AG04450 (cell line): ENCODE measurements around the gene LENEP. TPM values are rescaled to one million over a fixed set of nuclear protein-coding genes. Genes with fewer than 3 reads are reported as not detected.

ENCODE experiments used
- CTCF ChIA-PET: fragments of 300-600, 350-600 bp; formaldehyde crosslinking; extraction: SDS; loops from one replicate; lab custom pipeline; 2022; ENCODE audit warnings: antibody characterized with exemption, inconsistent platforms; lab: Charles Lee
- POLR2A ChIA-PET: fragments of 350-600 bp; formaldehyde crosslinking; extraction: SDS; loops from one replicate; lab custom pipeline; 2021; ENCODE audit warnings: antibody characterized with exemption, inconsistent platforms; lab: Yijun Ruan, JAX
- DNase-seq: peaks from one replicate; pipeline ENCODE4 v3.0.0-alpha.2; 2011; ENCODE audit warnings: low read depth, low spot score
- H3K27ac ChIP-seq: one replicate; pipeline ENCODE4 v1.5.1; 2012; ENCODE audit warnings: low read depth, low read length, control low read depth
- H3K27me3 ChIP-seq: one replicate; pipeline ENCODE4 v1.6.0; 2012; ENCODE audit warnings: low read length; ENCODE audit not compliant: control insufficient read depth, insufficient read depth
- H3K4me3 ChIP-seq: 2 replicates; pipeline ENCODE4 v1.5.1; 2011; ENCODE audit warnings: mild to moderate bottlenecking, low read depth, low read length, control low read depth
- H3K9me3 ChIP-seq: 2 replicates; pipeline ENCODE4 v1.5.1; 2012; ENCODE audit warnings: low read length; ENCODE audit not compliant: control insufficient read depth, insufficient read depth
- CTCF ChIP-seq: IDR thresholded peaks from 2 replicates; pipeline ENCODE4 v1.5.1; 2011; ENCODE audit warnings: low read depth, low read length, control low read depth, inconsistent platforms
- polyA plus RNA-seq: library from polyadenylated mRNA; depleted of rRNA; stranded (reverse); fragments of >200 nt; gene quantifications from 2 replicates; pipeline ENCODE4 v1.2.3, GENCODE V29; 2011

The LENEP gene
- polyA plus RNA-seq, 1 experiment, result not detected

- TF ChIP-seq CTCF, result no peak
- DNase-seq, result no peak
- Histone ChIP-seq H3K9me3 (no peaks in the 10 kb centered on the region; the same call in 1 of the 2 replicates), H3K4me3 (peak overlapping the region; percentile 74; the same call in 1 of the 2 replicates), H3K27ac (no peak overlapping the region), H3K27me3 (no peaks in the 10 kb centered on the region)
- POLR2A ChIA-PET, result interaction anchor here (5.6 kb wide), 1 partner anchor 9 kb away, joined by 59 read pairs; the partner anchor contains the start of gene SHC1
- CTCF ChIA-PET, result interaction anchor here (0.7 to 2.1 kb wide), 2 partner anchors 37 to 54 kb away, joined by 3 to 11 read pairs; no protein-coding TSS in a partner anchor
Measured at GRCh38 chr1:154962795-154963330, 30.5 kb upstream of the LENEP start.

GRCh38 chr1:154963643-154964042 lies 29.7 kb upstream of the LENEP start:
- Histone ChIP-seq H3K27me3 (no peaks in the 10 kb centered on the region), H3K4me3 (no peak overlapping the region), H3K27ac (no peak overlapping the region), H3K9me3 (no peaks in the 10 kb centered on the region; the same call in 1 of the 2 replicates)
- POLR2A ChIA-PET, result interaction anchor here (5.6 kb wide), 1 partner anchor 8 kb away, joined by 59 read pairs; the partner anchor contains the start of gene SHC1
- CTCF ChIA-PET, result interaction anchor here (0.9 kb wide), 1 partner anchor 127 kb away, joined by 3 read pairs; no protein-coding TSS in a partner anchor
- no peak for DNase-seq
- TF ChIP-seq CTCF, result no peak

- peak overlapping the region; percentile 39 for H3K27ac ChIP-seq
- DNase-seq, result no peak
- CTCF ChIA-PET, result interaction anchor here (0.9 kb wide), 1 partner anchor 127 kb away, joined by 3 read pairs; no protein-coding TSS in a partner anchor
- H3K9me3 ChIP-seq, result no peaks in the 10 kb centered on the region; the same call in 1 of the 2 replicates
- POLR2A ChIA-PET, result interaction anchor here (5.6 kb wide), 1 partner anchor 7 kb away, joined by 59 read pairs; the partner anchor contains the start of gene SHC1
- no peaks in the 10 kb centered on the region for H3K27me3 ChIP-seq
- TF ChIP-seq CTCF, result no peak
- H3K4me3 ChIP-seq, result no peak overlapping the region
Measured at GRCh38 chr1:154964359-154964758, 29.0 kb upstream of the LENEP start.

- CTCF ChIA-PET, result no interaction called here
- Histone ChIP-seq H3K9me3 (peaks cover 3% of the 10 kb centered on the region; the same call in 1 of the 2 replicates), H3K27ac (peak overlapping the region; percentile 21), H3K4me3 (no peak overlapping the region), H3K27me3 (no peaks in the 10 kb centered on the region)
- POLR2A ChIA-PET, result interaction anchor here (0.6 kb wide), 1 partner anchor 694 kb away, joined by 4 read pairs; no protein-coding TSS in a partner anchor
- TF ChIP-seq CTCF, result no peak
- no peak for DNase-seq
Measured at GRCh38 chr1:154966111-154966510, 27.3 kb upstream of the LENEP start.

- Histone ChIP-seq H3K27ac (no peak overlapping the region), H3K9me3 (peaks cover 3% of the 10 kb centered on the region; the same call in 1 of the 2 replicates), H3K27me3 (no peaks in the 10 kb centered on the region), H3K4me3 (peak overlapping the region; percentile 25; the same call in 1 of the 2 replicates)
- ChIA-PET CTCF (interaction anchor here (0.6 to 0.8 kb wide), 2 partner anchors 32 to 50 kb away, joined by 3 to 5 read pairs; no protein-coding TSS in a partner anchor), POLR2A (no interaction called here)
- TF ChIP-seq CTCF, result no peak
- no peak for DNase-seq
Measured at GRCh38 chr1:154967331-154967950, 25.9 kb upstream of the LENEP start.
